B cell (primary cell): Measurements from ENCODE around the gene DHX36.

ENCODE experiments used
- CTCF ChIP-seq: fragments of 200-600 bp; IDR thresholded peaks from one replicate; pipeline ENCODE4 v1.8.0; 2022; ENCODE audit warnings: antibody characterized with exemption, mild to moderate bottlenecking
- EZH2 ChIP-seq: IDR thresholded peaks from 2 replicates; pipeline ENCODE4 v1.6.1; 2012; ENCODE audit warnings: borderline replicate concordance, low read depth, mild to moderate bottlenecking, moderate library complexity, low read length; ENCODE audit not compliant: insufficient read depth, poor library complexity, severe bottlenecking

- TF ChIP-seq CTCF (no peak), EZH2 (no peak)
Measured at GRCh38 chr3:154240235-154240634, 84.1 kb downstream of the DHX36 start.
